Activated T-helper 1 cell treated with anti-CD3 and anti-CD28 coated beads, Interleukin-12 subunit alpha, Interleukin-12 subunit beta, Interleukin-2, Interleukin-4 antibody, amounts not matched to agents 30 ng/mL and 10 ng/mL and 1 ng/mL, durations not matched to agents 14 hours and 24 hours and 36 hours (primary cell): Measurements from ENCODE around the gene DNASE1. TPM values are rescaled to one million over a fixed set of nuclear protein-coding genes. Genes with fewer than 3 reads are reported as not detected.

Source experiments
- DNase-seq: peaks from one replicate; pipeline ENCODE4 v3.0.0; 2021; ENCODE audit warnings: low spot score
- H3K27ac Mint-ChIP-seq: one replicate; pipeline ENCODE4 v1.8.0; 2021; ENCODE audit warnings: mild to moderate bottlenecking, mixed read lengths
- H3K27me3 Mint-ChIP-seq: one replicate; pipeline ENCODE4 v1.8.0; 2022; ENCODE audit warnings: mild to moderate bottlenecking, moderate library complexity, mixed read lengths; ENCODE audit not compliant: insufficient read depth
- H3K36me3 Mint-ChIP-seq: one replicate; pipeline ENCODE4 v1.8.0; 2021; ENCODE audit warnings: low read depth, mixed read lengths
- H3K4me1 Mint-ChIP-seq: one replicate; pipeline ENCODE4 v1.8.0; 2021; ENCODE audit warnings: low read depth, mixed read lengths
- H3K4me3 Mint-ChIP-seq: one replicate; pipeline ENCODE4 v1.8.0; 2021; ENCODE audit warnings: mild to moderate bottlenecking, moderate library complexity, mixed read lengths
- H3K9me3 Mint-ChIP-seq: one replicate; pipeline ENCODE4 v1.8.0; 2021; ENCODE audit warnings: mixed read lengths
- intact Hi-C: fragments of 100-400 bp; cut with micrococcal nuclease; formaldehyde crosslinking; loops from one replicate; pipeline ENCODE4 v1.15.1; 2024
- total RNA-seq: library from RNA; stranded (reverse); gene quantifications from 2 replicates; pipeline ENCODE4 v1.2.3, GENCODE V29; 2022

DNASE1 gene
- total RNA-seq, 1 donor from 2014 or later: 10.0 TPM

DNA sequence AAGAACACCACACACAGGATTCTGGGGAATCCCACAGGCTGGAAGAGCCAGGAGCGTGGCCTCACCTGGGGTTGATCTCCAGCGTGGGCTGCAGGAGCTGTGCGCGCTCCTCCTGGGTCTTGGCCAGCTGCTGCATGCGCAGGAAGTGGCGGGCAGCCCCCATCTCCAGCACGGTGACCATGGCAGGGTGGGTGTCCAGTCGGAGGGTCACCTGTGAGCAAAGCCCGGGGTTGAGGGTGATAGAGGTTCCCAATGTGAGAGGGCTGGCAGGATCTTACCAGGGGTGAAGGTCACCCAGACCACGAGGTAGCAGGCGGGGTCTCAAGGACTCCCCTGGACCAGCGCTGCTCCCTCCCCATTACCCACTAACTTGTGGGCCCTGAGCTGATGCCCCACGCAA, 7.4 kb downstream of the DNASE1 start:
- Mint-ChIP-seq H3K27me3 (no peaks in the 10 kb centered on the region), H3K9me3 (no peaks in the 10 kb centered on the region), H3K36me3 (peaks cover 54% of the 10 kb centered on the region), H3K4me1 (peaks cover 30% of the 10 kb centered on the region), H3K27ac (no peak overlapping the region), H3K4me3 (no peak overlapping the region)
- intact Hi-C loops: no loop called here
- DNase-seq: no peak

- Mint-ChIP-seq H3K9me3 (no peaks in the 10 kb centered on the region), H3K27ac (no peak overlapping the region), H3K27me3 (no peaks in the 10 kb centered on the region), H3K4me3 (no peak overlapping the region), H3K4me1 (peaks cover 30% of the 10 kb centered on the region), H3K36me3 (peaks cover 50% of the 10 kb centered on the region)
- intact Hi-C loops: no loop called here
- DNase-seq: no peak
Measured at GRCh38 chr16:3662601-3663000, 8.1 kb downstream of the DNASE1 start.

DNA sequence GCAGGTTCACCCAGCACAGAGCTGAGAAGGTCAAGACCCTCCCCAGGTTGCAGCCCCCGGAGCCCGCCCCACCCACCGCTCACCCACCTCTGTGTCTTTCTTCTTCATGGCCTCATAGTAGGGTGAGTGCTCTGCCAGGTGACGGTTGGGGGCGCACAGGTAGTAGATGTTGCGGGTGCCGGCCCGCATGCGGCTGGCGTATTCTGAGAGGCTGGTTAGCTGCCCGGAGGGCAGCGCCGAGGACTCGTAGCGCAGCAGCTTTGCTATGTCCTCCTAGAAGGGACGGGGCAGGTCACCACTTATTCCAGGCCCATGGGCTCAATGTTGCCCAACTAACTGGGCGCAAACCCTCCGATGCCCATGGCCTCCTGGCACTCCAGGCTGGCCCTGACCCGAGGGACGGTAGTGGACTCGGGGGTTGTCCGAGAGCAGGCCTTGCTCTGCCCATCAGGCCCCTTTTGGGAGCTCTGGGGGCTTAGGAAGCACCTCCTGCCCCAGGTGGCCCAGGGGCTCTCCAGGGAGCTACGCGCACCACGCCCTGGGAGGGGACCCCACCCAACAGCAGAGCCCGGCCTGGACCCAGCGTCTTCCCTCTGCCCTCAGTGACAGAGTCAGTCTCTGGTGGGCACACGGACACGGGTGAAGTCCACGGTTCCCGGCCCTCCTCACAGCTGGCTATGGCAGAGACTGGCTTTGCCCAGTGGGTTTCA, 9.9 kb downstream of the DNASE1 start:
- peaks cover 43% of the 10 kb centered on the region for H3K36me3 Mint-ChIP-seq
- peak overlapping the region; percentile 67 for H3K27ac Mint-ChIP-seq

GRCh38 chr16:3665508-3665907, 11.0 kb downstream of the DNASE1 start:
- H3K4me3 Mint-ChIP-seq: no peak overlapping the region
- no peak overlapping the region for H3K27ac Mint-ChIP-seq
- no peak for DNase-seq
- H3K36me3 Mint-ChIP-seq: peaks cover 40% of the 10 kb centered on the region
- peaks cover 20% of the 10 kb centered on the region for H3K4me1 Mint-ChIP-seq
- intact Hi-C loops: no loop called here
- H3K9me3 Mint-ChIP-seq: no peaks in the 10 kb centered on the region
- H3K27me3 Mint-ChIP-seq: no peaks in the 10 kb centered on the region

More for the DNA sequence above, 9.9 kb downstream of the DNASE1 start:
- Mint-ChIP-seq H3K4me1 (peaks cover 25% of the 10 kb centered on the region), H3K27me3 (no peaks in the 10 kb centered on the region), H3K4me3 (no peak overlapping the region), H3K9me3 (no peaks in the 10 kb centered on the region)
- DNase-seq: no peak
- intact Hi-C loops: no loop called here

- Mint-ChIP-seq H3K4me3 (no peak overlapping the region), H3K36me3 (peaks cover 36% of the 10 kb centered on the region), H3K9me3 (no peaks in the 10 kb centered on the region), H3K27me3 (no peaks in the 10 kb centered on the region), H3K4me1 (peaks cover 18% of the 10 kb centered on the region), H3K27ac (no peak overlapping the region)
- intact Hi-C loops: no loop called here
- DNase-seq: no peak
Measured at GRCh38 chr16:3668626-3669025, 14.1 kb downstream of the DNASE1 start.

DNA sequence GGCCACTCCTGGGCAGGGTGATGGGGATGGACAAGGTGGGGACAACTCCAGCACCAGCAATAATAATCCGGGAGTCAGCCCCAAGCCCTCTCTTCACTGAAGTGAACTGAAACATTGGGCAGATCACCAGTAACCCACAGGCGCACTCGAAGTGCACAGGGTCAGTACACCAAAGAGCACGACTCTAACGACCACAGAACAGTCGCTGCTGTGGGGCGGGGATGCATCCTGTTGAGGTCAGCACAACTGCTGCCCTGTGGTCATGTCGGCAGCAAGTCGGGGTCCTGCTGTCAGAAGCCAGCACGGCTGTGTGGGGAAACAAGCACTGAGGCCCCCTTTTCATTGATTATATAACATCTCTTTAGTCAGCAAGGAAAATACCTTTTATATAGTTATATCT, 14.6 kb downstream of the DNASE1 start:
- H3K27me3 Mint-ChIP-seq: no peaks in the 10 kb centered on the region
- intact Hi-C loops: no loop called here
- DNase-seq: no peak
- H3K4me1 Mint-ChIP-seq: peaks cover 18% of the 10 kb centered on the region
- no peak overlapping the region for H3K27ac Mint-ChIP-seq
- H3K9me3 Mint-ChIP-seq: no peaks in the 10 kb centered on the region
- H3K36me3 Mint-ChIP-seq: peaks cover 37% of the 10 kb centered on the region
- H3K4me3 Mint-ChIP-seq: no peak overlapping the region

- DNase-seq: no peak
- no peaks in the 10 kb centered on the region for H3K27me3 Mint-ChIP-seq
- no peak overlapping the region for H3K27ac Mint-ChIP-seq
- no peak overlapping the region for H3K4me3 Mint-ChIP-seq
- H3K36me3 Mint-ChIP-seq: peaks cover 32% of the 10 kb centered on the region
- intact Hi-C loops: no loop called here
- peaks cover 13% of the 10 kb centered on the region for H3K4me1 Mint-ChIP-seq
- no peaks in the 10 kb centered on the region for H3K9me3 Mint-ChIP-seq
Measured at GRCh38 chr16:3670711-3671110, 16.2 kb downstream of the DNASE1 start.

- no peak overlapping the region for H3K4me3 Mint-ChIP-seq
- H3K9me3 Mint-ChIP-seq: no peaks in the 10 kb centered on the region
- H3K4me1 Mint-ChIP-seq: peaks cover 6% of the 10 kb centered on the region
- intact Hi-C loops: no loop called here
- no peak overlapping the region for H3K27ac Mint-ChIP-seq
- H3K27me3 Mint-ChIP-seq: no peaks in the 10 kb centered on the region
- H3K36me3 Mint-ChIP-seq: peaks cover 29% of the 10 kb centered on the region
- no peak for DNase-seq
Measured at GRCh38 chr16:3671424-3671823, 16.9 kb downstream of the DNASE1 start.

DNA sequence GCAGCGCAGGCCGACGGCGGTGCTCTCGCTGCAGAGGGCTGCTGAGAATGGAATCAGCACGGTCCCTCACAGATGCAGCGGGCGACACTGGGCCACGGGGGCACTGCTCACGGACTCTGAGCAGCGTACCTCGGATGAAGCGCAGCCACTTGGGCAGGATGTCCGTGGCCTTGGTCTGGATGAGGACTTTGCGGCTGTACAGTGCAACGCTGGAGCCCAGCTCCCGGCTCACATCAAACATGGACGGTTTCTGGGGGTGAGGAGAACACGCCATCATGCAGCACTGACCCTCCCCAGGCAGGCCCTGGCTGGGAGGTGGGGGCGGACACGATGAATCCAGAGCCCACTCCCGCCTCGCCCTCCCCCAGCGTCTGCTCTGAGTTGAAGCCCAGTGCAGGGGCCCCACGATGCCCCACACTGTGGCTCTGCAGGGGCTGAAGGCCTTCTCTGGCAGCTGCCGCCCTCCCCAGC, 18.1 kb downstream of the DNASE1 start:
- intact Hi-C loops: no loop called here
- H3K4me3 Mint-ChIP-seq: no peak overlapping the region
- peaks cover 4% of the 10 kb centered on the region for H3K4me1 Mint-ChIP-seq
- H3K36me3 Mint-ChIP-seq: peaks cover 29% of the 10 kb centered on the region
- DNase-seq: no peak
- H3K27me3 Mint-ChIP-seq: no peaks in the 10 kb centered on the region
- no peak overlapping the region for H3K27ac Mint-ChIP-seq
- H3K9me3 Mint-ChIP-seq: no peaks in the 10 kb centered on the region

- peaks cover 4% of the 10 kb centered on the region for H3K4me1 Mint-ChIP-seq
- H3K36me3 Mint-ChIP-seq: peaks cover 32% of the 10 kb centered on the region
- intact Hi-C loops: no loop called here
- H3K27me3 Mint-ChIP-seq: no peaks in the 10 kb centered on the region
- no peak overlapping the region for H3K27ac Mint-ChIP-seq
- no peak for DNase-seq
- H3K9me3 Mint-ChIP-seq: no peaks in the 10 kb centered on the region
- H3K4me3 Mint-ChIP-seq: no peak overlapping the region
Measured at GRCh38 chr16:3673201-3673600, 18.7 kb downstream of the DNASE1 start.

DNA sequence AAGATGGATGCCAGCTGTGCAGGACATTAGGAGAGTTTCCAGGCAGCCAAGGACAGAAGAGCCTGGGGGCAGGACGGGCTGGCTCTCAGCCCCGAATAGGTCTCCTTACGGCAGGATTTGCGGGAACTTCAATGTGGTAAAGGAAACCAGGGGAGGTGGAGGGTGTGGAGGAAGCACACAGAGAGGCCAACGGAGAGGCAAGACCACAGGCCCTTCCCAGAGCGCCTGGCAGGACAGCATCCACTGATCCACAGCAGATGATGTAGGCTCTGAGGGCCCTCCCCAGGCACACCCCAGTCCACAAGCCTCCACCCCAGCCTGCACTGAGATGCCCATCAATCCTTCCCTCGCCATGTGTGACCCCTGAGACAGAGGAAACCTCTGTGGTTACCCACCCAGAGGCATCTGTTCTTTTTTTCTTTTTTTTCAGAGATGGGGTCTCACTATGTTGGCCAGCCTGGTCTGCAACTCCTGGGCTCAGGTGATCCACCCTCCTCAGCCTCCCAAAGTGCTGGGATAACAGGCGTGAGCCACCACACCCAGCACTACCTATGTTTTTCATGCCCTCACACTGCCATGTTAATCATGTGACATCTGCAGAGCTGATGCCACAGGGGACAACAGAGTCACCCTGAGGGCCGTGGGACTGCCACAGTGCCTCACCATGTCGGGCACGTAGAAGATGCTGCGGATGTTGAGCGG, 19.3 kb downstream of the DNASE1 start:
- no peak overlapping the region for H3K4me3 Mint-ChIP-seq
- intact Hi-C loops: no loop called here
- no peaks in the 10 kb centered on the region for H3K9me3 Mint-ChIP-seq
- H3K36me3 Mint-ChIP-seq: peaks cover 36% of the 10 kb centered on the region
- no peak overlapping the region for H3K27ac Mint-ChIP-seq
- no peaks in the 10 kb centered on the region for H3K27me3 Mint-ChIP-seq
- peaks cover 4% of the 10 kb centered on the region for H3K4me1 Mint-ChIP-seq
- DNase-seq: no peak

GRCh38 chr16:3674513-3675295, 20.2 kb downstream of the DNASE1 start:
- no peak for DNase-seq
- Mint-ChIP-seq H3K27me3 (no peaks in the 10 kb centered on the region), H3K27ac (no peak overlapping the region), H3K36me3 (peaks cover 41% of the 10 kb centered on the region), H3K9me3 (no peaks in the 10 kb centered on the region), H3K4me1 (peaks cover 4% of the 10 kb centered on the region), H3K4me3 (no peak overlapping the region)
- intact Hi-C loops: no loop called here

GRCh38 chr16:3675601-3676130, 21.2 kb downstream of the DNASE1 start:
- intact Hi-C loops: no loop called here
- Mint-ChIP-seq H3K4me1 (peaks cover 2% of the 10 kb centered on the region), H3K36me3 (peaks cover 42% of the 10 kb centered on the region), H3K4me3 (no peak overlapping the region), H3K27ac (no peak overlapping the region), H3K9me3 (no peaks in the 10 kb centered on the region), H3K27me3 (no peaks in the 10 kb centered on the region)
- DNase-seq: no peak
